Retina (tissue), 1 donor: ENCODE measurements around the gene RWDD4.
A peak's percentile ranks its signal among the peaks of the same experiment; 100 is the strongest.
"Not testable (repeated sequence)": the region's sequence is repeated elsewhere in the genome, so short reads cannot be mapped to it uniquely, and the experiment has no call there.

Experiments
- DNase-seq: peaks from one replicate; pipeline ENCODE4 v3.0.0-alpha.2; 2016

Gene RWDD4

DNA sequence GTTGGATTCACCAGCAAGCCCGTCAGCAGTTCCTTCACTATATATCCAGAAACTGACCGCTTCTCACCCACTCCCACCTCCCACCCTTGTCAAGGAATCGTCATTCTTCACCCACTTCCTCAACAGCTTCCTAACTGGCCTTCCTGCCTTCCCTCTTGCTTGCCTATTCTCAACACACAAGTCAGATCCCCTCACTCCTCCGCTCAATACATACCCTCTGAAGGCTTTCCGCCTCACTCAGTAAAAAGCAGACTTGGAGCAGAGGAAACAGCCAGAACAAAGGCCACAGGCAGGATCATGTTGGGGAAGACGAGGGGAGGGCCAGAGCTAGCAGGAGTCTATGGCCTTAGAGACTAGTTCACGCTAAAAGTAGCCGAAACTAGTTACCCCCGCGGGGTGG, 23.7 kb downstream of the RWDD4 start:
- DNase-seq, result peak; percentile 43

DNA sequence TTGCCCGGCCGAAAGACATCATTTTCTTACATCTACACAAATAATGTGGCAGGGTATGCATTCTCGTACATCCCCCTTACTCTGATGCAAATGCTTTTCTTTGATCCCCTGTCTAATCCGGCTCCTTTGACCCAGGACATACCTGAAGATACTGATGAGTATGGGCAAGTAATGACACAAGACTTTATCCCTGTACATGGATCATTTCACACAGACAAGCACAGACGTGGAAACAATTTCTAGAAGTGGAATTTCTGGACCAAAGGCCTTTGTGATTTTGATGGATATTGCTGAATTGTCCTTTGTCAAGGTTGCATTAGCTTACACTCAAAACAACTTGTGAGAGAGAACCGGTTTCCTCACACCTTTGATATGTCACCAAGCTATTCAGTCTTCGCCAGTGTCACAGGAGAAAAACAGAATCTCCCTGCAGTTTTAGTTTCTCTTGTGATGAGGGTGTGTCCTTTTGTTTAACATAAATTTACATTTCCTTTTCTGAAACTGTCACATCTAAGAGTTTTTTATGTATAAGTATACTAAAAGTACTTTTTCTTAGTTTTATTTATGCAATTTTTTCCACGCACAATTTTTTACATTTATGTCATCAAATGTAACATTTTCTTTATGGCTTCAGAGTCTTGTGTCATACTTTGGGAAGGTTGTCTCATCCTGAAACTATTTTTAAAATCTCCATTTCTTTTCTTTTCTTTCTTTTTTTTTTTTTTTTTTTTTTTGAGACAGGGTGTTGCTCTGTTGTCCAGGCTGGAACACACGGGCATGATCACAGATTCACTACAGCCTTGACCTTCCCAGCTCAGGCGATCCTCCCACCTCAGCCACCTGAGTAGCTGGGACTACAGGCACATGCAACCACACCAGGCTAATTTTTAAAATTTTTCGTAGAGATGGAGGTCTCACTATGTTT, 25.2 kb downstream of the RWDD4 start:
- DNase-seq, result no peak

DNA sequence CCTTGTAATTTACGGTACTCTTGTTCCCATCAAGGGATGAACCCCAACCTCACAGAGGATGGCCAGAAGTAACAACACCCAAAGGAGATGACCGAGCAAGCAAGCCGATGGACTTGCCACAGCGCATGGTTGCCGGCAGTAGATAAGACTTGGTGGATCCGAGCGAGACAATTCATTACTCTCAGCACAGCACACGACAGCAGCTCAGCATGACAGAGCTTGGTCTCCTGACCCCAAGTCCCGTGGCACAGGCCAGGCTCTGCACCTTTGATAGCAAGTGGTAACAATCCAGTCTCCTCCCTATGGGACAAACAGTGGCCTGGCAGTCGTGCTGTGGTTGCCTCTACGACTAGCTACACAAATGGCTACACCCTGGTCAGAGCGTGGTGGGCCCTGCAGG, 26.3 kb downstream of the RWDD4 start:
- DNase-seq, result no peak

DNA sequence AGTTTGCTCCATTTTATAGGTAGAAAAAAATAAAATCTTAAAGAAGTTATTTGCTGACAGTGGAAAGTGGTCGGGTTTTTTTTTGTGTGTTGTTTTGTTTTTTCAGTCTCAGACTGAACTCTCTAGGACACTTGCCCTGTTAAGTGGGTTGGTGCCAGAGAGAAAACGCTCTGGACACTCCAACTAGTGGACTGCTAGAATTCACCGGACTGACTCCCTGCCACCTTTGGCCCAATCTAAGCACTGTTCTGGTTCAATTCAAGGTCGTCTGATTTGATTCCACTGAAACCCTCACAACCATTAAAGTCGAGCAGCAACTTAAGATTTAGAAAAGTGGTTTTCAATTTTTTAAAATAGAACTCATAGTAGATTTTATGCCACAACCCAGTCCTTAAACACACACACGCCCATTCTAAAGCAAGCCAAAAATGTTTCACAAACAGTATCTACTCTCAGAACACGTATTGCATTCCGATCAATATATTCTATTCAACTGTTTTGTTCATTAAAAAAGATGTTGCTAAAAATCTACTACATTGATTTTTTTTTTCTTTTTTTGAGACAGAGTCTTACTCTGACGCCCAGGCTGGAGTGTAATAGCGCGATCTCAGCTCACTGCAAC, 27.3 kb downstream of the RWDD4 start:
- no peak for DNase-seq

DNA sequence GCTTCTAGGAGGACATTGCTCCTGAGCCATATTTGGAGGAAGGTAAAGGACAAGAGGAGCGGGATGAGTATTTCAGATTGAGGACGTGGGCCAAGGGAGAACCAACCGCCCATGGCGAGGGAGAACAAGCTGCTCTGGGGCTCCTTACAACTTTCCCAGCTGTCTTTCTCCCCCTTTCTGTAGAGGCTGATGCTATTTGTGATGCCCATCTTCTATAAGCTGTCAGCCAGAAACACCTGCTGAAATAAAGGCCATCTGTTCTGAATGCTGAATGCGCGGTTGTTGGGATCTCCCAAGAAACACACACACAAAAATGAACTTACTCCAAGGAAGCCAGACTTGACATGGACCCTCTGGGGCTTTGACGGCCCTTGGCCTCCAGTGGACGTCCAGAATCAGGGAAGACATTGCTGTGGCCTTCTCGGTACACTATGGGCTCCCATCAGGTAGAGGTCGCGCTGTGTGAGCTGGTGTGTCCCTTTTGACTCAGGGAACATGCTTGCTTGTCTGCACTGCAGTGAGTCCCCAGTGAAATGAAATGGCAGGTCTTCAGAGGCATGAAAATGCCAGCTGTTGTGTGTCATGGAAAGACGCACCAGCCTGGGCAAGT, 30.9 kb downstream of the RWDD4 start:
- DNase-seq, result no peak

DNA sequence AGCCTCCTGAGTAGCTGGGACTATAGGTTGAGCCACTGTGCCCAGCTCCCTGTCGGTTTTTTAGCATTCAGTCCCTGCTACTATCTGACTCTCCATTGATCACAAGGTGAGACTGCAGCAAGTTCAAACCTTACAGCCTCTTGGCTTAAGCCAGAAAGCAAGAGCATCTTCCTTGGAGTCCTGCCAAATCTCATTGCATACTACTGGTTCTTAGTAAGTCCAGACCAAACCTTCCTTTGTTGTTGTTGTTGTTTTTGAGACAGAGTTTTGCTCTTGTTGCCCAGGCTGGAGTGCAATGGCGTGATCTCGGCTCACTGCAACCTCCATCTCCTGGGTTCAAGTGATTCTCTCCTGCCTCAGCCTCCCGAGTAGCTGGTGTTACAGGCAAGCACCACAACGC, 31.7 kb downstream of the RWDD4 start:
- DNase-seq, result not testable (repeated sequence)

DNA sequence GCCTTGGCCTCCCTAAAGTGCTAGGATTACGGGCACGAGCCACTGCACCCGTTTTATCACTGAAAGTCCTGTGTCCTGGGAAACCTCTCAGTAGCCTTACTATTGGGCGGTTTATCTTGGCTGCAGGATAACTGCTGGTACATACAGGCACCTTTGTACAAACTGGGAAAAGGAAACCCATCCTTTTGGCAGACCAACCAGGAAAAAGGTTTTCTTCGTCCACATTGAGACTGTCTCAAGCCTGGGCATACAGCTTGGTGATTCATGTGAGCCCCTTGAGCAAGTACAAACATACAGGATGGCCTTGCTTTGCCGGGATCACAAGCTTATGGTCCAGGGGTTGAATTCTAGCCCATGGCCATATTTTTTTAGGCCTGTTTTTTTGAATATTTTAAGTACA, 32.8 kb downstream of the RWDD4 start:
- DNase-seq, result no peak

DNA sequence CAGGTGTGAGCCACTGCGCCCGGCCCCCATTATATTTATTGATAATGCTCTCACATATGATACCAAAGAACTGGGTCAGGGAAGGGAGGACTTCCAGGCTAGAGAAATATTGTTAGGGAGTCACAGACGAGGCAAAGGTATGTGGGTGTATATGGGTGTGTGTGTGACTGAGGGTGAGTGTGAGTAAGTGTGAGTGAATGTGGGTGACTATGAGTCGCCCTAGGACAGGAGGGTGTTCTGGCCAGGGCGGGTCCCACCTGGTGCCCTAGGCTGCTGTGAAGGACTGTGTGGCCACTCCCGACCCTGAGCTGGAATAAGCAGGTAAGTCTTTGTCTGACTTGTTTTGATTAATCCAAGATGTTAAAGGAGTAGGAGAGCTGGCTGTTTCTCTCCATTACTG, 34.4 kb downstream of the RWDD4 start:
- DNase-seq, result no peak

DNA sequence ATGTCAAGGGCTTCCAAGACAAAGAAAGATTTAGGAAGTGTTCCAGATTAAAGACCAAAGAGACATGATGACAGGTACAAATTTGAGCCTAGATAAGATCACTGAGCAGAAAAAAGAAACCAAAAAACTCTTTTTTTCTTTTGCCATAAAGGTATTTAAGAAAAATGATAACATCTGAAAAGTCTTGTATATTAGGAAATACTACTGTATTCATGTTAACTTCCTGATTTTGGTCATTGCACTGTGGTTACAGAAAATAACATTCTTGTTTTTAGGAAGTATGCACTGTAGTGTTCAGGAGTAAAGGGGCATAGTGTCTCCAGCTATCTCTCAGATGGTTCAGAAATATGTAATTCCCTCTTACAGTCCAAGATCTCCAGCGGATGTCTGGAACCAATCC, 37.1 kb downstream of the RWDD4 start:
- DNase-seq, result no peak

DNA sequence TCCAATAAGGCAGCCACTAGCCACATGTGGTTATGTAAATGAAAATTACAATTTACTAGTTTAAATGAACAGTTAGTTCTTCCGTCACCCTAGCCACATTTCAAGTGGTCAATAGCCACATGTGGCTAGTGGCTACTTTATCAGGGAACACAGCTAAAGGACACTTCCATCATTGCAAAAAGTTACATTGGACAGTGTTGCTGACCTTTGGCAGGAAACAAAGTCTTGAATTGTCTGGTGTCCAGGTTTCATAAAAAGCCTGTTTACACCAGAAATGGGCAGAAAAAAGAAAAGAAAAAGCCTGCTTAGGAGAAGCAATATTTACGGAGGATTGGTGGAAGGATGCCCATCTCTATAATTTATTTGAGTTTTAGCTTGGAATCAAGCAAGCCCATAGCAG, 38.6 kb downstream of the RWDD4 start:
- no peak for DNase-seq

DNA sequence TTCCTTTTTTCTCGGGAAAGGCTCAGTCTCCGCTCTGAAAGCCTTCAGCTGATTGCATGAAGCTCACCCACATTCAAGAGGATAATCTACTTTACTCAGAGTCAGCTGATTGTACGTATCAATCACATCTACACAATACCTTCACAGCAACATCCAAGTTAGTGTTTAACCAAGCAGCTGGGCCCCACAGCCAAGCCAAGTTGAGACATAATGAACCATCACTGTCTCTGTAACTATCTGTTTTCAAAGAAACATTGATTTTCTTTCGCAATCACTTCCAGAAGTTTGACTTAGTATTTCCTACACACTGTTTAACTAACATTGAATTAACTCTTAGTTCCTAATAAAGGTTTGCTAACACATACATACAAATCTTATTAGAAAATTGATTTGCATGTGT, 40.3 kb downstream of the RWDD4 start:
- DNase-seq, result peak; percentile 18

DNA sequence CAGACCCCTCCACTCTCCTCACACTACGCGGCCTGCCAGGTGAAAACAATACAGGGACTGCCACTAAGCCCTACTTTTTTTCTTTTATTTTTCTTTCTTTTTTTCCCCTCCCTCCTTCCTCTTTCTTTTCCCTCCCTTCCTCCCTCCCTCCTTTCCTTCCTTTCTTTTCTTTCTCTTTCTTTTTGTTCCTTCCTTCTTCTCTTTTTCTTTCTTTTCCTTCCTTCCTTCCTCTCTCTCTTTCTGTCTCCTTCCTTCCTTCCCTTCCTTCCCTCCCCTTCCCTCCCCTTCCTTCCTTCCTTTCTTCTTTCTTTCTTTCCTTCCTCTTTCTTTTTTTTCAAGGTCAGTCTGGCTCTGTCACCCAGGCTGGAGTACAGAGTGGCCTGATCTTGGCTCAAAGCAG, 41.9 kb downstream of the RWDD4 start:
- no peak for DNase-seq

DNA sequence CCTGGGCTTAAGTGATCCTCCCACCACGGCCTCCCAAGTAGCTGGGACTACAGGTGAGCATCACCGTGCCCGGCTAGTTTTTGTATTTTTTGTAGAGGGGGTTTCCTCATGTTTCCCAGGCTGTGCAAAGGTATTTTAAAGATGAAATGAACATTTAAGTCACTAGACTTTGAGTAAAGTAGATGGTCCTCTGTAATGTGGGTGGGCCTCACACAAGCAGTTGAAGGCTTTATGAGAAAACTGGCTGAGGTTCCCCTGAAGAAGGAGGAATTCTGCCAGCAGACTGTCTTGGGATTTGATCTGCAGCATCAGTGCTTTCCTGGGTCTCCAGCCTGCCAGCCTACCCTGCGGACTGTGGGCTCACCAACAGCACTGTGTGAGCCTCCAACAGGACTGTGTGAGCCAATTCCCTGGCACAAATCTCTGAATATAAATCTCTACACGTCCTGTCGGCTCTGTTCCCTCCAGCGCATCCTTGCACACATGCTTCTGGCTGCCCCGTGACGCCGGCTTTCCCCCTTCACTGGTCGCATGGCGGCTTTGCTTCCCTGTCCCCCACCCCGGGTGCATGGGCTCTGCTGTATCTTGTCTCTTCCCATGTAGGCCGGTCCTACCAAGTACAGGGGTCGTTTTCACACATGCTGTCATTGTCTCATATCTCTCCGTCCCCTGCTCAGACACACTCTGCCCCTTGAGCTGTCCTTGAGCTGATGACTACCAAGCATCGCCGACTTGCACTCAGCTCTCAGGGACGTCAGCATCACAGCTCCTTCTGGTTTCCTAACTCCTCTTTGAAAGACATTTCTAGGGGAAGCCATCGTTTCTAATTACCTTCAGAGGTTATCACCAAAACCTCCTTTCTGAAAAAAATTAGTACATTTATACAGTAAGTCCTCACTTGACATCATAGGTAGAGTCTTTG, 46.4 kb downstream of the RWDD4 start:
- no peak for DNase-seq

DNA sequence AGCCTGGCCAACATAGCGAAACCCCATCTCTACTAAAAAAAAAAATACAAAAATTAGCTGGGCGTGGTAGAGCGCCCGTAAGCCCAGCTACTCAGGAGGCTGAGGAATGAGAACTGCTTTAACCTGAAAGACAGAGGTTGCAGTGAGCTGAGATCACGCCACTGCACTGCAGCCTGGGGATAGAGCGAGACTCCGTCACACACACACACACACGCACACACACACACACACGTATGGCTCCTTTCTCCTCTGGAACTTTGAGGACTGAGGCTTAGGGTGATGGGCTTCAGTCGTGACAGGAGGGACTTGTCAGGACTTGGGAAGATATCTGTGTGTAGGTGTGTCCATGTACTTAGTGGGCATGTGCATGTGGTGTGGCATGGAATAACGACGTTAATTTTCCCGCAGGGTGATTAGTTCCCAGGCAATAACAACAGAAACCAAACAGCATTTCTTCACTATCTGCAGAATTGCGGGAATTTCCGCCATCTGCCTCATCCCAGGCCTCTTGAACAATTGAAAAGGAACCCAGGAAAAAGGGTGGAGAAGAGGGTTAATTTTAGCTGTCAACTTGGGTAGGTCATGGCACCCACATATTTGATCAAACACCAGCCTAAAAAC, 47.7 kb downstream of the RWDD4 start:
- no peak for DNase-seq

DNA sequence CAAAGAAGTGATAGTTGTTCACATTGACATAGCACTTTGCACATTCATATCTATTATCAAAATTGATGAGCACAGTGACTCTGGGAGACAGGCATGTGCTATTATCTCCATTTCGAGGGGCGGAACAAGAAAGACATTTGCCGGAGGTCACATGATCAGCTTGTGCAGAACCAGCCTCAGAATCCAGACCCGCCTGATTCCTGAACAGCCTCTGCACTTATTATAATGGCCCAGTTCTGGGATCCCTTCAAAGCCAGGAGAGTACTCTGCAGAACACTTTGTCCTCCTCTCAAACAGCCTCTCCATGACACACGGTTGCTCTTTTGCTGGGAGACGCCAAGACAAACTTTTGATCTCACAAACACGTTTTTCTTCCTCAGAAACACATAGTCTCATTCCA, 48.4 kb downstream of the RWDD4 start:
- DNase-seq, result no peak

DNA sequence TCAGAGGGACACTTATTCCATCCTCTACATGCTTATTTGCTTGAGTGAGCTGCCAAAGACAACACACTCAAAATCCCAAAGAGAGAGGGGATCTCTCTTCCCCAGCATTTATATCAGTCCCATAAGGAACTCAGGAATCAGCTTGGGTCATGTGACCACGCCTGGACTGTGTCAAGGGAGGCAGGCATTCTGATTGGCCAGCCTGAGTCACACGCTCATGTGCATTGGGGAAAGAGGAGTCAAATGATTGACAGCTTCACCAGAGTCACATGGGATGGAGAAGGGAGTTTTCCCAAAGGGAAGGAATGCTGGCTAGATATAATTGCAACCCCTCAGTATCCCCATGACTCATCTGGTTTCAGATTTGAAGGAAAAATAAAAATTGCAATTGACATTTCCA, 49.0 kb downstream of the RWDD4 start:
- no peak for DNase-seq

DNA sequence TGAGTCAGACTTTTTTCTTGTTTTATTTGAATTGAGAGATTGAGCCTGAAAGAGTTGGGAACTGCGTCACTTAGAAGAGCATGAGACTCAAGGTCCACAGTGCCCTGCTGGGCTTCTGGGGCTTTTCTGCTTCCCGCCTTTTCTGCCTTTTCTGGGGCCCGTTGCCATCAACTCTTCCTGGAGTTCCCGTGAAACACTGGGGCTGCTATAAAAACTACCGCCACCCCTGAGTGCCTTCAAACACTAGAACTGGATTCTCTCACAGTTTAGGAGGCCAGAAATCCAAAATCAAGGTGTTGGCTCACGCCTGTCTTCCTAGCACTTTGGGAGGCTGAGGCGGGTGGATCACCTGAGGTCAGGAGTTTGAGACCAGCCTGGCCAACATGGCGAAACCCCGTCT, 49.8 kb downstream of the RWDD4 start:
- DNase-seq, result no peak

DNA sequence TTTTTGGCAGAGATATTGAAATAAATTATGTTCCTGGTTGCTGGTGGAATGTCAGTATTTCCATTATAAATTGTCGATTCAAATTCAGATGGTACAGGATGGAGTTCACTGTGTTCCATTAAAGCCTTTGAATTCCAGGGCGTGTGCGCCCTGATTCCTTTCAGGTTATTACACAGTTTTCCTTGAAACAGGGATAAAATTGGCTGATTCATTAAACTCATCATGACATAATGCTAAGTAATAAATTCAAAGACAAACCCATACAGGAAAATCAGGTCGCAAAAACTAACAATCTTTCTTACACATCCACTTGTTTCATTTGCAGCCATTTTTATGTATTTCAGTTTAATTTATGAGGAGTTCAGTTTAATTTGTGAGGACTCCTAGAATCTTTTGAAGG, 51.1 kb downstream of the RWDD4 start:
- no peak for DNase-seq

DNA sequence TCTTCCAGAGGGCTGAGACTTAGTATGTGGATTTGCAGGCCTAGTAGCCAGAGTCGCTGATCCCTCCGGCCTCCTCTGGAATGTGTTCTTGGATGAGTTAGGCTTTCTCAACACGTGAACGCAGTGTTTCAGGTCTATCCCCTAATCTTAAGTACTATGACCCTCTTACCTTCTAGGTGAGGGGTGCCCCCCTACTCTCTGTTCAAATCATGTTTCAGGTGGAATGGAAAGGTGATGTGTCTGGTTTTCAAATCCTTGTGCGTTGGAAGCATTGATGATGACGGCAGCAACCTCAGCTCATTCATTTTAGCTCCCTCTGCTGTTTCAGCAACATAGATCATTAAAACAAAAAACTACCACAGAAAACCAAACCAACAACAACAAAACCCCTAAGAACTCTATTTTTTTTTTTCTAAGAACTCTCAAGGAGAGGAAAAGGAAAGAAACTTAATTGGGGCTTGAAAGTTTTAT, 56.4 kb downstream of the RWDD4 start:
- no peak for DNase-seq

DNA sequence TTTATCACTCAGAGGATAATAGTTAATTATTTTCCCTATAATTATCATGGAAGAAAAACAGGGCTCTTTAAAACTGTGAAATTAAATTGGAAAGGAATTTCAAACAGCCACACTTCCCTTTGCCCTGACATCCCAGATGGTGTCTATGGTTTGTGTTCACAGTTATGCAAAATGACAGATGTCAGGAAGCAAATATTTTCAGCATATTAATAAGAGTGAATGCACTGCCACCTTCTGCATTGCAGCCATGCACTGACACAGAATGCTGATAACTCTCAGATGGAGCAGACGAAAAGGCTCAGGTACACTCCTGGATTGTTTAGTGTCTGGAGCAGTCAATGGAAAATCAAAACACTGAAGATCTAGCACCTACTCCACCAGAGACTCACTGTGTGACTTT, 57.6 kb downstream of the RWDD4 start:
- no peak for DNase-seq

DNA sequence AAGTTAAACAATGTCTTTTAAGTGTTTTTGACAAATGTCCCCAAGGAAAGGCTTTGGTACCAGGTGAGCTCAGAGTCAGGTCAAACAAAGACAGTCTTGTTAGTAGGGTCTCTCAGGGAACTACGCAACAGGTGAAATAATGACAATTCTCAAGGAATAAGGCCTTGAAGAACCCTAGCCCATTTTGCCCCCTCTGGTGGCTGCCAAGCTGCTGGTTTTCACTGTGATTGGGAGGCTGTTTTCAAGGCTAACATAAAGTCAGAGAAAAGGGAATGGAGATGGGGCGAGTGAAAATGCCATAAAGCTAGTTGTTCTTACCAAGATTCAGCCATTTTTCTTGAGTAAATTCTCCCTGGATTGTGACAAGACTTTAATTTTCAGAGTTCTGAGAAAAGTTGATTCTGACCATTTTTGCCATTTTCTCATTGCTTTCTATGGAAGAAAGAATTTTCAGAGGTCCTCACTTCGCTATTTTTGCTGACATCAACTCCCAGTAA, 58.7 kb downstream of the RWDD4 start:
- no peak for DNase-seq

DNA sequence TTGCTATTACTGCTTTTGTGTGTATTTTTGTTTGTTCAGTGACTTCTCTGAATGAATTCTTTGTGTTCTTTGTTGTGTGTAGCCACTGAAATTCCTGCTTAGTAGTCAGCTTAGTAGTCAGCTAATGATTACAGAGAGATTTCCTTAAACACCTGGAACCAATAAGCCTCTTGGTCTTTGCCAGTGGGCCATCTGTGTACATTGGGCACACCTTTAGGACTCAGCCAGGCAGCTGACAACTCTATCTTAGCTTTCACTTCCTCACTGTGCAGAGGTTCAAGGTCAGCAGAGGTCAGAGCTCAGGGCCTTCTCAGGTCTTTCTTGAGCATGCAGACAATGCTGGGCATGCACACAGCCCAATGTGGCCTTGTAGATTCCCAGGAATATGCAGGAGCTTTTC, 59.3 kb downstream of the RWDD4 start:
- DNase-seq, result no peak
